ENCODE measurements around the gene RELL2.

RELL2 gene

GRCh38 chr5:141650851-141651727 is 14.3 kb downstream of the RELL2 start, which contains the start of gene FCHSD1:
Gene FCHSD1 (minus strand): TSS chr5:141651418. CDS start chr5:141651368, 50 bp downstream.
- DNase-seq: peak; percentile 12

GRCh38 chr5:141651728-141652105 is 14.9 kb downstream of the RELL2 start:
- DNase-seq: no peak

- no peak for DNase-seq
Observed at GRCh38 chr5:141654298-141654697, 17.5 kb downstream of the RELL2 start.

DNA sequence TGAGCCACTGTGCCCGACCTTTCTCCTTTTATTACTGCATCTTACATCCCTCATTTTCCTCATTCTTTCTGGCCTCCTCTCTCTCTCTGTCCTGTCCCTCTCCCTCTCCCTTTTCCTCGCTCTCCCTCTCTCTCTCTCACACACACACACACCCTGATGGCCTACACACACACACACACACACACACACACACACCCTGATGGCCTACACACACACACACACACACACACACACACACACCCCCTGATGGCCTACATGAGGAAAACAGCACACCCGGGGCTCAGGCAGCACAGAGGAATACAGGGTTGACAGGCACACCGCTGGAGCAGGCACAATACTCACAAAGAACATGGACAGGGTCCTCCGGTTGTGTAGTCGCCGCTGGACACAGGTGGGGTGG is 18.2 kb downstream of the RELL2 start:
- no peak for DNase-seq

- no peak for DNase-seq
Observed at GRCh38 chr5:141656396-141656795, 19.6 kb downstream of the RELL2 start.

DNA sequence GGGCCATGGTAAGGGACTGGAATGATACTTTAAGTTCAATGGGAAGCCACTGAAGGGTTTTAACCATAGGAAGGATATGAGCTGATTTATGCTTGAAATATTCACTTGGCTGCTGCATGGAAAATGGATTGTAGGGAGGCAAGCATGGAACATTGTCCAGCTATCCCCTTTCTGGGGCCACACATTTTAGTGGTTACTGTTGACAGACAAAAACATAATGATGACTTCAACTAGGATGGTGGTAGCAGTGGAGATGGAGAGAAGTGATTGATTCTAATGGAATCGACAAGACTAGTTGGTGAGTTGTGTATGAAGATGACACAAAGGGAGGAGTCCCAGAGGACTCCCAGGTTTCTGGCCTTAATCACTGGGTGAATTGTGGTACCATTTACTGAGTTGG is 20.6 kb downstream of the RELL2 start:
- no peak for DNase-seq

GRCh38 chr5:141657937-141658545 is 21.2 kb downstream of the RELL2 start:
- no peak for DNase-seq

DNA sequence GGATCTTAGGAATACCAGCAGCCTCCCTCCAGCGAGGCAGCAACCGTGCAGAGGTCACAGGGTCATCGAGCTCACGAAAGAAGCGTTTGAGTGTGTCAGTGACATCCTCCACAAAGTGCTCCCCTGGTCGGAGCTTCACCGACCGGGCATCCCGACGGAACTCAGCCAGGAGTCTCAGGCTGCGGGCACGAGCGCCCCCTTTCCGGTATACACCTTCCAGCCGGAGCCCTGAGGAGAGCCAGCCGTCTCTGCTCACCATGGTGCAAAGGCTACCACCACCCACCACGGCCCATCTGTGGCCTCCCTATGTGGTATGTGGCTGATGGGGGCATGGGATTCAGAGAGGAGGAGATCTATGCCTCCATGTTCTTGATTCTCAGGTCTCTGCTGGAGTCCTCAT is 25.2 kb downstream of the RELL2 start:
- no peak for DNase-seq

DNA sequence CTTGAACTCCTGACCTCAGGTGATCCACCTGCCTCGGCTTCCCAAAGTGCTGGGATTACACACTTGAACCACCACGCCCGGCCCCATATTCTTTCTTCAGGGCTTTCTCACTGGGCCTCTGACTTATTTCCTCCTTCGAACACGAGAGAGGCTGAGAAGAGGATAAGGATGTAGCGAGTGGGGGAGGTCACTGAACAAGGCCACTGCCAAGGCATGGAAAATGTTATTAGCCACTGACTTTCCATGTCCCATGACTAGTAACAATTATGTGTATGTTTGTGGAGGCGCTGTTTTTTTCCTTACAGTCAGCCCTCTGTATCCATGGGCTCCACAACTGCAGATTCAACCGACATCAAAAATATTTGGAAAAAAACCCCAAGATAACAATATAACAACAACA is 26.7 kb downstream of the RELL2 start:
- DNase-seq: no peak

- DNase-seq: peak; percentile 14
Observed at GRCh38 chr5:141664733-141665461, 28.1 kb downstream of the RELL2 start.

DNA sequence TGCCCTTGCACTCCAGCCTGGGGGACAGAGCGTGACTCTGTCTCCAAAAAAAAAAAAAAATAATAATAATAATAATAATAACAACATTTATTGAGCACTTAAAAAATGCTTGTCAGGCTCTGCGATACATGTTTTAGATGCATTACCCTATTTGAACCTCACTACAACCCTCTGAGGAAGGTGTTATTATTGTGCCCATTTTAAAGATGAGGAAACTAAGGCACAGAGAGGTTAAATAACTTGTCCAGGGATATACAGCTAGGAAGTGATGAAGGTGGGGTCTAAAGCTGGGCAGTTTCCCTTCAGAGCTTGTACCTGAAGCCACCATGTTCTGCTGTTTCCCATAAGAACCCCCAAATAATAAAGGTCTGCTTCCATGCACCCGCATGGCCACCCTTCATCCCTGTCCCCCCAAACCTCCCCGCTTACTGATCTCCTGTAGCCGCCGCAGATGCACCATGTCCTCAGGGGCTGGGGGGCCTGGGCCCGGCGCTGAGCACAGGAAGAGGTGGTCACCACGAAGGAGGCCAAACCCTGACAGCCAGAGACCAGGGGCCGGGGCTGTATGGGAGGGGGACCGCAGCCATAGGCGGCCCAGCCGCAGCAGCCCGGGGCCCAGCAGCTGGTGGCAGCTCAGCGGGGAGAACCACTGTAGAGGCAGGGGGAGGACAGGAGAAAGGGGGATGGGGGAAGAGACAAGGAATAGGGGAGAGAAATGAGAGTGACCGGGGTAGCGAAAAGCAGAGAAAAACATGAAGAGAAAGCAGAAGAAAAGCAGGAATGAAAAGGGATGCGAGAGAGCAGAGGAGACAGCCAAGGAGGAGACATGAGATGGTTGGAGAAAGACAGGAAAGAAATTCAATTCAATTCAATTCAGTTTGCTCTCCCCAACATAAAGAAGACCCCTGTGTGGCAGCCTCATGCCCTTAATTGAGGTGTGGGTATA is 29.5 kb downstream of the RELL2 start:
- no peak for DNase-seq

- no peak for DNase-seq
Observed at GRCh38 chr5:141668601-141669265, 31.9 kb downstream of the RELL2 start.

GRCh38 chr5:141669520-141669919 is 32.7 kb downstream of the RELL2 start:
- DNase-seq: no peak

DNA sequence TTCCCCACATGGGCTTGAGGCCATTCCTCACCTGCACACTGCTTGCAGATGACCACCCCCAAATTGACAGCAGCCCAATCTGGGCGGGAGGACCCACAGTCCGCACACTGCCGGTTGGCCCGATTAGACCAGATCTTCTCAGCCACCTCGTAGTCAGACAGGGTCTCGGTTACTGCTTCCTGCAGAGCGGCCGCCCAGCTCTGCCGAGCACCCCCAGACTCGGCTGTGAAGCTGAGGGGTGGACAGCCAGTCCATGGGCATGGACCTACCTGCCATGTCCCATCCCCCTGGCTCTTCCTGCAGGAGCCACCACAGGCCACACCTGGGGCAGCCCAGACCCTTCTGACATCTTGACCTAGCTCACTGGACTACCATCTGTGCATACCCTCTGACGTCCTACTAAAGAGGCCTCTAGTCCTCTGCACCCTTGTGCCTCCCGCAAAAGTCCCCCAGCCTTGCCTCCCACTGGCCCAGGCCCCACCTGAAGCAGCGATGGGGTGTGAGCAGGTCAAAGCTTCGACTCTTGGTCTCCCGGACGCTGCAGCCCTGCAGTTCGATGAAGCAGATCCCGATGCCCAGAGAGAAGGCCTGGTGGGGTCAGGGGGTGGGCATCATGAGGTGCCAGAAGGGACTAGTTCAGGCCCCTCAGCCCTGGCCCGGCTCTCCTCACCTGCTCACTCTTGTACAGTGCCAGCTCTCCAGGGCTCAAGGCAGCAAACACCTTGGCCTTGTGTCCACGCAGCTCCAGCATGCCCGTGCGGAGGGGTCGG is 35.5 kb downstream of the RELL2 start:
- no peak for DNase-seq

GRCh38 chr5:141672841-141673813 is 36.3 kb downstream of the RELL2 start:
- no peak for DNase-seq

GRCh38 chr5:141674747-141675146 is 38.0 kb downstream of the RELL2 start:
- DNase-seq: no peak

DNA sequence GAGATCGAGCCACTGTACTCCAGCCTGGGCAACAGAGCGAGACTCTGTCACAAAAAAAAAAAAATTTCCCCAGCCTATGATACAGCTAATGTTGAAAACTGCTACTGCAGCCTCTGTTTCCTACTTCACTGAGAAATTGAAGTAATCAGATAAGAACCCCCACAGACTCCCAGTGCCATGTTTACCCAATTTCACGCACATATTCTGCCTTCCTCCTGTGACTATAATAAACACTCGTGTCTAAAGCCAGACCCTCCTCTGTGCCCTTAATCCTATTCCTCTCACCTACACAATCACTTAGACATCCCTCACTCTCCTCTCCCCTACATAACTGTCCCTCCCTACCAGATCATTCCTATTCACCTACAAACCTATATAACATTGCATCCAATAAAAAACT is 38.9 kb downstream of the RELL2 start:
- no peak for DNase-seq

GRCh38 chr5:141677415-141677814 is 40.6 kb downstream of the RELL2 start:
- no peak for DNase-seq

- no peak for DNase-seq
Observed at GRCh38 chr5:141680178-141680577, 43.4 kb downstream of the RELL2 start.

GRCh38 chr5:141680751-141681201 is 44.0 kb downstream of the RELL2 start:
- peak; percentile 11 for DNase-seq

Measured in DMS153 (cell line).